HepG2 (cell line): Measurements from ENCODE around the gene TNP2. TPM values are rescaled to one million over a fixed set of nuclear protein-coding genes. Genes with fewer than 3 reads are reported as not detected.

Source experiments
- AHR ChIP-seq: IDR thresholded peaks from 2 replicates; pipeline ENCODE4 v1.6.1; 2018; ENCODE audit warnings: missing genetic modification reagents, missing compliant biosample characterization
- ERF ChIP-seq: IDR thresholded peaks from 2 replicates; pipeline ENCODE4 v1.6.1; 2018; ENCODE audit warnings: missing biosample characterization, missing genetic modification reagents
- GABPB1 ChIP-seq: IDR thresholded peaks from 2 replicates; pipeline ENCODE4 v1.6.1; 2016; ENCODE audit warnings: mild to moderate bottlenecking, missing genetic modification reagents, moderate library complexity, missing compliant biosample characterization
- KLF16 ChIP-seq, 2 experiments: sonication (generic) in 1 of 2; formaldehyde crosslinking in 1 of 2; IDR thresholded peaks; 2 replicates each; pipeline versions ENCODE4 v1.6.1 to v1.8.0; 2016 to 2023; ENCODE audit warnings: missing genetic modification reagents in 2 of 2, missing compliant biosample characterization in 1 of 2
- PAXIP1 ChIP-seq: sonication (generic); formaldehyde crosslinking; conservative IDR thresholded peaks from 2 replicates; pipeline ENCODE4 v1.4.0; 2020; ENCODE audit warnings: mild to moderate bottlenecking, missing genetic modification reagents, moderate library complexity
- RXRB ChIP-seq: IDR thresholded peaks from 2 replicates; pipeline ENCODE4 v1.6.1; 2016; ENCODE audit warnings: borderline replicate concordance, missing genetic modification reagents, missing compliant biosample characterization
- TRIM24 ChIP-seq: sonication (generic); formaldehyde crosslinking; IDR thresholded peaks from 2 replicates; pipeline ENCODE4 v1.8.0; 2022; ENCODE audit warnings: mild to moderate bottlenecking, missing genetic modification reagents
- USF2 ChIP-seq, 2 experiments: sonication (generic) in 1 of 2; formaldehyde crosslinking in 1 of 2; IDR thresholded peaks; 2 replicates each; pipeline versions ENCODE4 v1.5.1 to v1.6.1; 2011 to 2020; ENCODE audit warnings: borderline replicate concordance in 1 of 2, low read depth in 1 of 2, low read length in 1 of 2, mild to moderate bottlenecking in 1 of 2, missing genetic modification reagents in 1 of 2, moderate library complexity in 1 of 2
- ZMYM2 ChIP-seq: sonication (generic); formaldehyde crosslinking; IDR thresholded peaks from 2 replicates; pipeline ENCODE4 v1.8.0; 2022; ENCODE audit warnings: mild to moderate bottlenecking, missing genetic modification reagents
- ZNF318 ChIP-seq: sonication (generic); formaldehyde crosslinking; IDR thresholded peaks from 2 replicates; pipeline ENCODE4 v1.4.0; 2020; ENCODE audit warnings: mild to moderate bottlenecking, missing genetic modification reagents
- ZNF510 ChIP-seq: sonication (generic); formaldehyde crosslinking; IDR thresholded peaks from 2 replicates; pipeline ENCODE4 v1.4.0; 2020; ENCODE audit warnings: low read depth, mild to moderate bottlenecking, missing genetic modification reagents
- ZNF766 ChIP-seq: sonication (generic); formaldehyde crosslinking; IDR thresholded peaks from 2 replicates; pipeline ENCODE4 v1.5.0; 2020; ENCODE audit warnings: missing genetic modification reagents, borderline replicate concordance
- ZNF841 ChIP-seq: sonication (generic); formaldehyde crosslinking; IDR thresholded peaks from 2 replicates; pipeline ENCODE4 v1.8.1; 2023; ENCODE audit warnings: missing genetic modification reagents, borderline replicate concordance
- polyA plus RNA-seq, 8 experiments: library from polyadenylated mRNA; depleted of rRNA in 3 of 8; stranded (reverse) in 7 of 8; unstranded in 1 of 8; fragments of >200 nt; fragmentation: Illumina TruSeq in 4 of 8; extraction: Trizol in 4 of 8; gene quantifications; 2 replicates each; pipeline versions ENCODE4 v1.2.1 to v1.2.3, GENCODE V29; 2011 to 2016; ENCODE audit warnings: low read depth in 4 of 8, missing spikeins in 1 of 8, mixed read lengths in 1 of 8; ENCODE audit not compliant: insufficient read depth in 1 of 8
- total RNA-seq, 5 experiments: library from RNA; depleted of rRNA; stranded (reverse); fragments of >200 nt; fragmentation: Illumina TruSeq; extraction: Trizol; gene quantifications; 2 replicates each; pipeline ENCODE4 v1.2.3, GENCODE V29; 2016; ENCODE audit warnings: low read depth in 1 of 5

TNP2 gene
- total and polyA plus RNA-seq, 2 of the 13 experiments (the other 11 are each of a cell fraction or from before 2014, with no cell fraction given) = not detected

GRCh38 chr16:11276896-11277593 lies 7.9 kb upstream of the TNP2 start (continued):
- 0 out of 2 replicates have a peak, but pooled peaks have one; percentile 18 for TF ChIP-seq TRIM24 (CRISPR knock-in tag)
- no peak for TF ChIP-seq GABPB1 (CRISPR knock-in tag)
- no peak for TF ChIP-seq ZNF841 (CRISPR knock-in tag)
- TF ChIP-seq ZNF510 (CRISPR knock-in tag) = 0 out of 2 replicates have a peak, but pooled peaks have one; percentile 30
- TF ChIP-seq ZNF318 (CRISPR knock-in tag) = peak; percentile 16; the same call in 1 of the 2 replicates
- 0 out of 2 replicates have a peak, but pooled peaks have one; percentile 23 for TF ChIP-seq RXRB
- peak; percentile 25; the same call in 1 of the 2 replicates for TF ChIP-seq PAXIP1 (CRISPR knock-in tag)
- 0 out of 2 replicates have a peak, but pooled peaks have one; percentile 60 for TF ChIP-seq AHR (CRISPR knock-in tag)
- TF ChIP-seq KLF16 (CRISPR knock-in tag; IDR thresholded peaks at IDR 0.05) = no peak
- 0 out of 2 replicates have a peak, but pooled peaks have one; percentile 18 for TF ChIP-seq ZNF766 (CRISPR knock-in tag)
- 0 out of 2 replicates have a peak, but pooled peaks have one; percentile 55 for TF ChIP-seq ZMYM2 (CRISPR knock-in tag)
- TF ChIP-seq USF2 (IDR thresholded peaks at IDR 0.05; ENCODE audit: low read depth, low read length) = no peak
- TF ChIP-seq USF2 (CRISPR knock-in tag; IDR thresholded peaks at IDR 0.05; ENCODE audit: borderline replicate concordance) = no peak
- TF ChIP-seq ERF = no peak
